DMS53 treated with DMSO at 0.1 percent for 48 hours (cell line): ENCODE measurements around the gene SMCO2.

ENCODE experiments used
- DNase-seq: peaks from one replicate; lab custom pipeline; 2025; ENCODE audit not compliant: unreplicated experiment; lab: John Stamatoyannopoulos, UW

Gene SMCO2

GRCh38 chr12:27549801-27550652 is 103.5 kb downstream of the SMCO2 start:
- no peak for DNase-seq

- DNase-seq, result no peak
These were observed 104.1 kb downstream of the SMCO2 start for GRCh38 chr12:27550653-27550975.

GRCh38 chr12:27551172-27551840 is 104.8 kb downstream of the SMCO2 start:
- DNase-seq, result no peak
